Stimulated activated CD8-positive, alpha-beta memory T cell treated with anti-CD3 and anti-CD28 coated beads, Interleukin-12 subunit alpha, Interleukin-12 subunit beta, amount 100 ng/mL, for 1 hour (primary cell): ENCODE measurements around the gene ASXL2.
A peak's percentile ranks its signal among the peaks of the same experiment; 100 is the strongest.
"Not testable (repeated sequence)": the region's sequence is repeated elsewhere in the genome, so short reads cannot be mapped to it uniquely, and the experiment has no call there.

ENCODE experiments used
- DNase-seq: peaks from one replicate; pipeline ENCODE4 v3.0.0-alpha.2; 2020; ENCODE audit warnings: low read depth

ASXL2 gene

GRCh38 chr2:25832897-25833296, 45.4 kb downstream of the ASXL2 start:
- DNase-seq = no peak

DNA sequence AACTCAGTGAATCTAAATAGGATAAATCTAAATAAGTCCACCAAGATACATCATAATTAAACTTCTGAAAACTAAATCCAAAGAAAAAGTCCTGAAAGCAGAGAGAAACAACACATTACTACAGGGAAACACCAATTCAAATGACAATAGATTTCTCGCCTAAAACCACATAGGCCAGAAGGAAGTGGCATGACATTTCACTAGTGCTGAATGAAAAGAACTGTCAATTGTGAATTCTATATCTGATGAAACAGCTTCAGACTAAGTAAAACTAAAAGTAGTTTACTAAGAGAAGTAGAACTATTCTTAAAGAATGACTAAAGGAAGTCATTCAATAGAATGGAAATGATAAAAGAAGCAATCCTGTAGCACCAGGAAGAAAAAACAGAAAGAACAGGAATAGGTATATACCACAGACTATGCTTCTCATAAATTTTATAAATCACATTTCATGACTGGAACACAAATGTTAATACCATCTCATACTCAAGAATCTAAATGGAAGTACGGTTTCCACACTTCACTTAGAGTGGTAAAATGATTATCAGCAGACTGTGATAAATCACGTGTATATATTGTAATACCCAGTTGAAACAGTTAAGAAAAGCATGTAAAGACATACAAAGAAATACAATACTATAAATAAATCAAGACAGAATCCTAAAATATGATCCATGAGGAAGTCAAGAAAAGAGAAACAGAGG, 46.4 kb downstream of the ASXL2 start:
- DNase-seq = no peak

GRCh38 chr2:25829828-25830227, 48.5 kb downstream of the ASXL2 start:
- no peak for DNase-seq

DNA sequence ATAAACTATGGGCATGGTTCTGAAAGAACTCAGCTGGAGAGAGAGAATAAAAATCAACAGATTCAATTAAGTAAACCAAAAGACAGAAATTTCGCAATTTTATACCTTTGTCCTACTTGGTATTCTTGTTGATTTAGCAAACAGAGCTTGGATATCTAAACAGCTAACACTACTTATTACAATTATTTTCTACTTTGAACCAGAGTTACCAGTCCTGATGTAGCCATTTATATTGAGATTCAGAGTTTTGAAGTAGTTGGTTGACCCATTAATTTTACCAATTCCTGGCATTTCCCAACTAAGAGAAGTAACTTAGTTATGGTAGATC, 48.9 kb downstream of the ASXL2 start:
- DNase-seq = no peak

DNA sequence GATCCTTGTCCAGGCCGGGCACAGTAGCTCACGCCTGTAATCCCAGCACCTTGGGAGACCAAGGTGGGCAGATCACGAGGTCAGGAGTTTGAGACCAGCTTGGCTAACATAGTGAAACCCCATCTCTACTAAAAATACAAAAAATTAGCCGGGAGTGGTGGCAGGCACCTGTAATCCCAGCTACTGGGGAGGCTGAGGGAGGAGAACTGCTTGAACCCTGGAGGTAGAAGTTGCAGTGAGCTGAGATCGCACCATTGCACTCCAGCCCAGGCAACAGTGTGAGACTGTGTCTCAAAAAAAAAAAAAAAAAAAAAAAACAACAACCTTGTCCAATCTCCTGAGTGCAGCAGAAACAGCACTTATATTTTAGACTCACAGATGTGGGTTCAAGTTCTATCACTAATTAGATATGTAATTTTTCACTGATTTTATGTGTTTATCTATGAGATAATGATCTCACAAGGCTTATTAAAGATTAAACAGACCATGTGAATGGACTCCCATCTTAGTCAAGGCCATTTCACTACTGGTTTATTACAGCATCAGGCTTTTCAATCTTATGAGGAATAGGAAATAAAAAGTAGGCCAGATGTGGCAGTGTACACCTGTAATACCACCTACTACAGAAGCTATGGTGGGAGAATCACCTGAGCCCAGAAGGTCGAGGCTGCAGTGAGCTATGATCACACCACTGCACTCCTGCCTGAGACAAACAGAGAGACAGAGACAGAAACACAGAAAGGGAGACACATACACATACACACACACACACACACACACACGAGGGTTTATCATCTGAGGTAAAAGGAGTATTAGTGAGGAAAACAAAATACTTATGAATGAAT, 49.5 kb downstream of the ASXL2 start:
- DNase-seq = not testable (repeated sequence)

DNA sequence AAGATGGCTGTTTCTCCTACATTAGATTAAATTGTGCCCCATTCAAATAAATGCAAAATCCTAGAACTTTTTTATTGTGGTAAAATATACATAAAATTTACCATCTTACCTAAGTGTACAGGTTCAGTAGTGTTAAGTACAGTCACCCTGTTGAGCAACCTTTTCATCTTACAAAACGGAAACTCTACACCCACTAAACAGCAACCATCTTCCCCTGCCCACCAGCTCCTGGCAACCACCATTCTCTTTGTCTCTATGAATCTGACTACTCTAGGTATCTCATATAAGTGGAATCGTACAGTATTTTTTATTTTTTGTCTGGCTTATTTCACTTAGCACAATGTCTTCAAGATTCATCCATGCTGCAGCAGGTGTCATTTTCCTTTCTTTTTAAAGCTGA, 53.0 kb downstream of the ASXL2 start:
- DNase-seq = no peak

DNA sequence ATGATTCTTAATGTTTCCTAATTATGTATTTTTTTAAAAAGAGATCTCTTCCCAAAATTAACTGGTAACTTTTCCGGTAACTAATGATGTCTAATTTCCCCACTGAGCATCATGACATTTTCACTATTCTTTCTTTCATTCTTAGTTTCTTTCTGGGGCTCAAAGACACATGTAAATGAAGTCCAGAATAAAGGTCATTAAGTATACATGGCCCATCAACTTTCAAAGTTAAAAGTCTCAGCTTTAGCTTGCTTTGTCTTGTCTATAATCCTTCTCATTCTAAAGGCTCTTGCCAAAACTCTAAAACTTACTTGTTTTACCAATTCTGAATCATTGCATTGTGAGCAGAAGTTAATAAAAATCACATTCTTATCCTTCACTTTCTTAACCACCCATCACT, 53.6 kb downstream of the ASXL2 start:
- DNase-seq = no peak

GRCh38 chr2:25824216-25824615, 54.1 kb downstream of the ASXL2 start:
- no peak for DNase-seq

- DNase-seq = peak; percentile 25
Observed at GRCh38 chr2:25822190-25823117, 55.8 kb downstream of the ASXL2 start.

GRCh38 chr2:25821225-25822056, 56.8 kb downstream of the ASXL2 start:
- DNase-seq = no peak

GRCh38 chr2:25819597-25820039, 58.7 kb downstream of the ASXL2 start:
- no peak for DNase-seq

GRCh38 chr2:25817630-25818029, 60.7 kb downstream of the ASXL2 start:
- no peak for DNase-seq

GRCh38 chr2:25817006-25817405, 61.3 kb downstream of the ASXL2 start:
- no peak for DNase-seq

GRCh38 chr2:25816249-25816648, 62.0 kb downstream of the ASXL2 start:
- no peak for DNase-seq

DNA sequence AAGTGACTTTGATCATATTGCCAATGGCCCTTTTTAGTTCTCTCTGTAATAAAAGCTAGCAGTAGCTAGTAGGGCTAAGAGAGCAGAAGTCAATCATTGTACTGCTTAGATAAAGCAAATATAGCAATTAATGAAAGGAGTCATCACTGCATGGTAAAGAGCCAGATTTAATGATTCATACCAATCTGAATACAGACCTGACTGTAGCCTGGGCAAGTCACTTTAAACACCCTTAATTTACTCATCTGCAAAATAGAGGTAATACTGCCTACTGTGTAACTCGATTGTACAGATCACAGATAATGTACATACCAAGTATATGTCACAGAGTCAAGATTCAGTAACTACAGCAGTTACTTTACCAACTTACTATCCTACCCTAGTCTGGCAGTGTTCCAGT, 63.6 kb downstream of the ASXL2 start:
- DNase-seq = no peak

DNA sequence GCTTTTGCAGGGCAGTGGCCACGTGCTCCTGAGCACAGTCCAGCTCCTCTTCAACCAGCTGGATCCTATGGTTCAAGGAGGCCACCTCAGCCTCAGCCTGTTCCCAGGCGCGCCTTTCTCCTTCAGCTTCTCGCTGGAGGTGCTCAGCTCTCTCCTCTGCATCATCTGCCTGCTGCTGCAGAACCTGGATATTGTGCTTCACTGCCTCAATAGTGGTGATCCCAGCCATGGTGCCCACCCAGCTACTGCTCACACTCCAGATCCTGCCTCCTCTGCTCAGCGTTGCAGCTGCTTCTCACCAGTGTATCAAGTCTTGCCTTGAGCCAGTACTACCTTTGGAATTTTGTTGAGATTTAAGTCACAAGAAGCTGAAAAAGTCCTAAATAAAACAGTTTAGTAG, 67.9 kb downstream of the ASXL2 start:
- DNase-seq = no peak

DNA sequence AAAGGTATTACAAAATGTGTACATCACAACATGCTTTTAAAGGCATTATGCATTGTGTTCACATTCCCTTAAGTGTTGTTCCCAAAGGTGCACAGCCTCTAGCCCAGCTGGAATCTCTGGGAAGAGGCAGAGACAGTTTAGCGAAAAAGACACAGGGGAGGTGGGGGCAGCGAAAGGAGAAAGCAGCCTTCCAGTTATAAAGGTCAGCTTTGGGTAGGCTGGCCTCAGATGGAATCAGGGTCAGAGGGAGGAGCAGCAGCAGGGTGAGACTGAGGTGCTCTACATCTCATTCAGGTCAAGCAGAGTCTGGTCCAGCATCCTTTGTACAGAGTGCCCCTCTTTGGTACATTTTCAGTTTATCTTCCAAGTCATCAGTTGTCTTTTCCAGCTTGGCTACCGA, 68.6 kb downstream of the ASXL2 start:
- no peak for DNase-seq

DNA sequence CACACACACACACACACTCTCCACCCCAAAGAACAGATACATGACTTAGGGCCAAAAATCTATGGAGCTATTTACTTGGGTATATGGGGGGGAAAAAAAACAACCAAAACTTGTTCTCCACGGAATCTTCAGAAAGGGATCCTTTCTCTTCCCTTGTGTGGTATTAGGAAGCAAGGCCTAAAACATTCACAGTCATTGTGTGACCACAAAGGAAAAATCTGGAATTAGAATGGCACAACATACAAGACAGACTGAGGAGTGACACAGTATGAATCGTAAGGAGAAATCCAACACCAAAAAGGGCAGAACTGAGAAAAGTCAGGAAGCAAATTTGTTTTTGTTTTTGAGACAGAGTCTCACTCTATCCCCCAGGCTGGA, 70.3 kb downstream of the ASXL2 start:
- DNase-seq = no peak

- DNase-seq = no peak
Observed at GRCh38 chr2:25806941-25807340, 71.3 kb downstream of the ASXL2 start.

DNA sequence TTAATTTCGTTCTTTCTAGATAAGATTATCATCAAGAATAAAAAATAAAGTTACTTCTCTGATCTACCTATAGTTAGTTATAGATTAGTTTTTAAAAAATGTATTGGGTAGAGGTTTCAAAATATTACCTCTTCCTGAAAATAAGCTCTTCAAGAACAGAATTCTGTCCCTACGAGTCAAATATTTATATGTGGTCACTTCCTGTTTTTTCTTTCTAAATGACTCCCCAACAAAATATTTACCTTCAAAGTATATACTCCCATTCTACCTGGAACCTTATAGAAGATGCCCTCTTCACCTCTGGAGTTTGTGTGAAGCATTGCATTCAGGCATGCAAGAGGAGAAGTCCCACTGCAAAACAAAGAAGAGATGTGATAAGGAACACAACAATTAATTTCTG, 72.3 kb downstream of the ASXL2 start:
- DNase-seq = no peak

- DNase-seq = no peak
Observed at GRCh38 chr2:25804338-25804737, 73.9 kb downstream of the ASXL2 start.

GRCh38 chr2:25799301-25799700, 79.0 kb downstream of the ASXL2 start:
- no peak for DNase-seq
